Parathyroid adenoma (tissue), 2 donors: ENCODE results near the gene SCGB2B2.
A peak's percentile ranks its signal among the peaks of the same experiment; 100 is the strongest.
"Not testable (repeated sequence)": the region's sequence is repeated elsewhere in the genome, so short reads cannot be mapped to it uniquely, and the experiment has no call there.

Source experiments
- H2AFZ ChIP-seq: fragments of 300-600 bp; sonication (generic); one replicate; pipeline ENCODE4 v1.7.0; 2017; ENCODE audit warnings: antibody characterized with exemption, mild to moderate bottlenecking
- H3K27ac ChIP-seq: fragments of 300-600 bp; sonication (generic); one replicate; pipeline ENCODE4 v1.7.0; 2017
- H3K27me3 ChIP-seq: fragments of 300-600 bp; sonication (generic); one replicate; pipeline ENCODE4 v1.7.0; 2017; ENCODE audit warnings: low read length; ENCODE audit not compliant: control insufficient read depth, insufficient read depth
- H3K36me3 ChIP-seq: fragments of 300-600 bp; sonication (generic); one replicate; pipeline ENCODE4 v1.7.0; 2017; ENCODE audit warnings: low read length; ENCODE audit not compliant: control insufficient read depth, insufficient read depth
- H3K4me1 ChIP-seq: fragments of 300-600 bp; sonication (generic); one replicate; pipeline ENCODE4 v1.7.0; 2017; ENCODE audit warnings: control low read depth
- H3K4me2 ChIP-seq: fragments of 300-600 bp; sonication (generic); one replicate; pipeline ENCODE4 v1.7.0; 2017; ENCODE audit warnings: low read length
- H3K4me3 ChIP-seq: fragments of 300-600 bp; sonication (generic); one replicate; pipeline ENCODE4 v1.7.0; 2017; ENCODE audit warnings: low read depth, low read length
- H3K79me2 ChIP-seq: fragments of 300-600 bp; sonication (generic); one replicate; pipeline ENCODE4 v1.7.0; 2017; ENCODE audit warnings: control low read depth
- H3K9ac ChIP-seq: fragments of 300-600 bp; sonication (generic); one replicate; pipeline ENCODE4 v1.7.0; 2017; ENCODE audit warnings: mild to moderate bottlenecking
- H3K9me3 ChIP-seq: fragments of 300-600 bp; sonication (generic); one replicate; pipeline ENCODE4 v1.7.0; 2017; ENCODE audit warnings: low read length; ENCODE audit not compliant: control insufficient read depth
- TF ChIP-seq, protein P1 (sequence below): fragments of 300-600 bp; sonication (generic); IDR thresholded peaks from one replicate; pipeline ENCODE4 v1.7.0; 2017; ENCODE audit warnings: antibody characterized with exemption, mild to moderate bottlenecking
- donor health status: primary hyperparathyroidism.

Gene SCGB2B2

DNA sequence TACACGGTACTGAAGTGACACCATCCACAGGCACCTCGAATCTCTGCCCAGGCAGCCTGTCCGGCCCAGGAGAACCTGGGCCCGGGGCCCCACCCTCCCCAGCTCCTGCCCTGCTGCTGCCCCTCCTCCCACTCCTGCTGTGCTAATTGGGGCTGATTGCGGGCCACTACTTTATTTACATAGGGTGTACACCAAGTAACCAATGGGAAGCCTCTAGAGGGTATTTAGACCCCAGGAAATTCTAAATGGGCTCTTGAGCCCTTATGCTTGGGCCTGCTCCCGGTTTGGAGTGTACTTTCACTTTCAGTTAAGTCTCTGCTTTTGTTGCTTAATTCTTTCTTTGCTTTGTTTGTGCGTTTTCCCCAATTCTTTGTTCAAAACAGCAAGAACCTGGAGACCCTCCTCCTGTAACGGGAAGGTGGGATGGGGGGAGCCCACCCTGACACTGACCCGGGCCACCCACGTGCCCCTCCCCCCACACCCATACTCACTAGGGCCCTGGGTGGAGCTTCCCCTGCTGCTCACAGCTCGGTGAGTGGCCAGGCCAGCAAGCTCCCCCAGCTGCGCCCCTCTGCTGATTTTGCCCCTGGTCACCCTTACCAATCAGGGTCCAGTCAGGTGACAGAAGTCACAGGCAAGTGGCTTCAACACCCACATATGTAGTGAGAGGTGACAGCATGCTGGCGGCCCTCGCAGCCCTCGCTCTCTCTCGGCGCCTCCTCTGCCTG is 9.4 kb downstream of the SCGB2B2 start:
- Histone ChIP-seq H3K4me3 (peak overlapping the region; percentile 16), H3K27me3 (no peaks in the 10 kb centered on the region), H3K9ac (no peak overlapping the region), H3K9me3 (no peaks in the 10 kb centered on the region), H3K27ac (no peak overlapping the region), H3K4me1 (peaks cover 5% of the 10 kb centered on the region), H3K36me3 (no peaks in the 10 kb centered on the region), H3K4me2 (peak overlapping the region; percentile 55), H2AFZ (peak overlapping the region; percentile 53), H3K79me2 (no peaks in the 10 kb centered on the region)
- TF ChIP-seq, protein P1, sequence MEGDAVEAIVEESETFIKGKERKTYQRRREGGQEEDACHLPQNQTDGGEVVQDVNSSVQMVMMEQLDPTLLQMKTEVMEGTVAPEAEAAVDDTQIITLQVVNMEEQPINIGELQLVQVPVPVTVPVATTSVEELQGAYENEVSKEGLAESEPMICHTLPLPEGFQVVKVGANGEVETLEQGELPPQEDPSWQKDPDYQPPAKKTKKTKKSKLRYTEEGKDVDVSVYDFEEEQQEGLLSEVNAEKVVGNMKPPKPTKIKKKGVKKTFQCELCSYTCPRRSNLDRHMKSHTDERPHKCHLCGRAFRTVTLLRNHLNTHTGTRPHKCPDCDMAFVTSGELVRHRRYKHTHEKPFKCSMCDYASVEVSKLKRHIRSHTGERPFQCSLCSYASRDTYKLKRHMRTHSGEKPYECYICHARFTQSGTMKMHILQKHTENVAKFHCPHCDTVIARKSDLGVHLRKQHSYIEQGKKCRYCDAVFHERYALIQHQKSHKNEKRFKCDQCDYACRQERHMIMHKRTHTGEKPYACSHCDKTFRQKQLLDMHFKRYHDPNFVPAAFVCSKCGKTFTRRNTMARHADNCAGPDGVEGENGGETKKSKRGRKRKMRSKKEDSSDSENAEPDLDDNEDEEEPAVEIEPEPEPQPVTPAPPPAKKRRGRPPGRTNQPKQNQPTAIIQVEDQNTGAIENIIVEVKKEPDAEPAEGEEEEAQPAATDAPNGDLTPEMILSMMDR: no peak

DNA sequence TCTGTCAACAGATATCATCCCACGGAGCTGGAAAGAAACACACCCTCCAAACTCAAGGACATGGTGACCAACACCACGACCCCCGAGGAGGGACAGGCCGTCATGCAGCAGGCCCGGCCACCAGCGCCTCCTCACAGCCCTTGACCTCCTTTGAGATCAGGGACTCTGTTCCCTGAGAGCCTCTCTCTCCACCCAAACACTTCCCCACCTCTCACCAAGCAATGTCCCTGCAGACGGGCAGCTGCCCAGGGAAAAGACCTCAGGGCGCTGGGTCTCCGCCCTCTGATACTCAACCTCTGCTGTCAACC is 10.0 kb downstream of the SCGB2B2 start:
- Histone ChIP-seq H3K4me3 (no peak overlapping the region), H3K9ac (no peak overlapping the region), H3K27me3 (no peaks in the 10 kb centered on the region), H3K4me1 (peaks cover 5% of the 10 kb centered on the region), H3K4me2 (no peak overlapping the region), H2AFZ (peak overlapping the region; percentile 53), H3K79me2 (no peaks in the 10 kb centered on the region), H3K36me3 (no peaks in the 10 kb centered on the region), H3K9me3 (no peaks in the 10 kb centered on the region), H3K27ac (no peak overlapping the region)
- TF ChIP-seq, protein P1: no peak

DNA sequence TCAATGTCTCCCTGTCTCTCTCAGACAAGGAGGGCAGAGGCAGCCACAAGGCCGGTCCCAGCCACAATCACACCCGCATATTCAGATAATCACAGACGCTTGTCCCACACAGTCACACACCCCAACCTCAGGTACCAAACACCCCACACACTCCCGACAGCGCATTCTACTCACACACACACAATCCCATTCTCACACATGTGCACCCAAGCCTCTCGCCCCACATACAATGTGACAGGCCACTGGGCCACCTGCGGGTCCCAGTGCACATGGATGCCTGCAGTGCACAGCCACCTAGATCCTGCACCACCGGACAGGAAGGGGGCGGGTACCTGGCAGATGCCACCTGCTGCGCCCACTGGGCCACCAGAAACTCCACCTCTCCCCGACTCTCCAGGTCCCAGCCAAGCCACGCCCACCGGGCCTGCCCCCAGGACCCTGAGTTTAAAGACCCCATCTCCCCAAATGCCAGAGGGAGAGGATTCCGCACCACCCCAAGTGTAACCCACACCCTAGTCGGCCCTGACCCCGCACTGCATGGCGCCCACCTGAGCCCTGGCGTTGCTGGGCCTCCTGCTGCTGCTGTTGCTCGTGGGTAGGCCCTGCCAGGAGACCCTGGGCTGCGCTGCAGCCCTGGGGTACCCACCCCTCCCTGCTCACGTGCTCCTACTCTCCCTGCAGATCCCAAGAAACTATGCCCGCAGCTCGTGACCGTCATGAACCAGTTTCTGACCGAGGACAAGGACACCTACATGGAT is 10.6 kb downstream of the SCGB2B2 start:
- peaks cover 5% of the 10 kb centered on the region for H3K4me1 ChIP-seq
- no peak overlapping the region for H3K4me2 ChIP-seq
- H2AFZ ChIP-seq: peak overlapping the region; percentile 53
- H3K27me3 ChIP-seq: no peaks in the 10 kb centered on the region
- H3K36me3 ChIP-seq: no peaks in the 10 kb centered on the region
- no peak overlapping the region for H3K4me3 ChIP-seq
- no peak overlapping the region for H3K9ac ChIP-seq
- H3K27ac ChIP-seq: peak overlapping the region; percentile 15
- H3K79me2 ChIP-seq: no peaks in the 10 kb centered on the region
- TF ChIP-seq, protein P1: no peak
- H3K9me3 ChIP-seq: no peaks in the 10 kb centered on the region

DNA sequence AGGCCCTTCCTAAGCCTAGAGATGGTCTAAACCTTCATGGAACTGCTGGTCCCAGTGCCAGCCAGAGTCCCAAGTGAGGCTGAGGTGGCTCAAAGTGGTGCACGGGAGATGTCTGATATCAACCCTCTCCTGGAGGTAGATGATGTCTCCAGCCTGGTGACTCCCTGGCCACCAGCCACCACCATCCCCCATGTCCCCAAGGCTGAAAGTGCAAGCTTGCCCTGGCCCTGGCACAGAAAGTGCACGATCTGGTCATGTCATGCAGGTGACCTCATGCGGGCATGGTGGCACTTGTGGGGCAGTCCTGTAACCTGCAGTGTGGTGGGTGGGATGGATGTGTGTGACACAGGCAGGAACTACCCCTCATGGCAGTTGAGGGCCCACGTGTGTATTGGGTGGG is 11.7 kb downstream of the SCGB2B2 start:
- not testable (repeated sequence) for H3K27me3 ChIP-seq, H3K9me3 ChIP-seq, H3K79me2 ChIP-seq, H3K4me2 ChIP-seq, H3K4me1 ChIP-seq, H3K36me3 ChIP-seq, H3K9ac ChIP-seq, H3K27ac ChIP-seq, H2AFZ ChIP-seq, H3K4me3 ChIP-seq

DNA sequence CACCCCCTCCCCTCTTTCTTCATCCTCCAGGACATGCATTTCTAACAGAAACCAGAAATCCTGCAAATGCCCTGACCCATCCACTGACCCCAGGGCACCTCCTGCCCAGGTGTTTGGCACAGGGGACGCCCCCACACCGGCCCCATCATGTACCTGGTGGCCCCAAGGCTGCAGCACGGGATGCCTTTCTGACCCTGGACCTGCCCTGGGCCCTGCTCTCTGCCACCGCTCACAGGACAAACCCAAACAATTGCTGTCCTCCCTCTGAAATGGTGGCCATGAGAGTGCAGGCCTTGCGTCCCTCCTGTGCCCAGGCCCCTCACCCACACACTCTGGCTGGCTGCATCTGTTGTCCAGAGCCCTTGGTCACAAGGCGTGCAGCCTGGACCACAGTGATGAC is 12.1 kb downstream of the SCGB2B2 start:
- Histone ChIP-seq H3K27me3 (no peaks in the 10 kb centered on the region), H3K9me3 (no peaks in the 10 kb centered on the region), H3K79me2 (no peaks in the 10 kb centered on the region), H3K27ac (no peak overlapping the region), H2AFZ (no peak overlapping the region), H3K4me3 (no peak overlapping the region), H3K4me2 (no peak overlapping the region), H3K36me3 (no peaks in the 10 kb centered on the region), H3K4me1 (peaks cover 5% of the 10 kb centered on the region), H3K9ac (no peak overlapping the region)
- TF ChIP-seq, protein P1: no peak
